Measurements from ENCODE around the gene G6PC3.

DNA sequence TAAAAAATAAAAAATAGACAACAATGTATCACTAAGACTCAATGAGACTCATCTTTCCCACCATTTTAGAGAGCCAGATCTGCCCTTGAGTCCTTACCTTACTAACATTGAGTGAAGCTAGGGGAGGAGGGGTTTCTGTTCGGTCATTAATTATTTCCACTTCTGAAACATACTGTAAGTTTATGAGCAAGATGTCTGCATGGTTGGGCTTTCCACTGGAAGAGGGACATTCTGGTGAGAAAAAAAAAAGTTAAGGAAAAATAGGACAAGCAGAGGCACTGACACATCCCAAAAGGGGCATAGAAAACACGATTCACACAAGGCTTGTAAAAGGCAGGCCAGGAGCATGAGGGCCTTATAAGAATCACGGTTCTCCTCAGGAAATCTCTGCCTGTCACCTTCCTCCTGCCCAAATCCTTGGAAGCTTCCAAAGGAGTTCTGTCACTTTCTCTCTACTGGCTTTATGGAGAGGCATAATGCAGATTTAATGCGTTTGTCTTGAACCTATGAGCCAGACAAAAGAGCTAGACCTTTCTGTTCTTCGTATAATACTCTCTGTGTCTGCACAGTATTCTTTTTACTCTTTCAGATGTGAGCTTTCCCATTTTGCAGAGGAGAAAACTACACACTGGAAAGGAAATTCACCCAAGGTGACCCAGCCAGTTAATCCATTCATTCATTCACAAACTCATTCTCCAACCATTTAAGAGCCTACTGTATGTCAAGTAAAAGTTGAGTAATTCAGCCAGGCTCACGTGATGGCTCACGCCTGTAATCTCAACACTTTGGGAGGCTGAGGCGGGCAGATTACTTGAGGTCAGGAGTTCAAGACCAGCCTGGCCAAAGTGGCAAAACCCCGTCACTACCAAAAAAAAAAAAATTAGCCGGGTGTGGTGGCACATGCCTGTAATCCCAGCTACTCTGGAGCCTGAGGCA, 6.6 kb upstream of the G6PC3 start:
- TF ChIP-seq, protein P1, sequence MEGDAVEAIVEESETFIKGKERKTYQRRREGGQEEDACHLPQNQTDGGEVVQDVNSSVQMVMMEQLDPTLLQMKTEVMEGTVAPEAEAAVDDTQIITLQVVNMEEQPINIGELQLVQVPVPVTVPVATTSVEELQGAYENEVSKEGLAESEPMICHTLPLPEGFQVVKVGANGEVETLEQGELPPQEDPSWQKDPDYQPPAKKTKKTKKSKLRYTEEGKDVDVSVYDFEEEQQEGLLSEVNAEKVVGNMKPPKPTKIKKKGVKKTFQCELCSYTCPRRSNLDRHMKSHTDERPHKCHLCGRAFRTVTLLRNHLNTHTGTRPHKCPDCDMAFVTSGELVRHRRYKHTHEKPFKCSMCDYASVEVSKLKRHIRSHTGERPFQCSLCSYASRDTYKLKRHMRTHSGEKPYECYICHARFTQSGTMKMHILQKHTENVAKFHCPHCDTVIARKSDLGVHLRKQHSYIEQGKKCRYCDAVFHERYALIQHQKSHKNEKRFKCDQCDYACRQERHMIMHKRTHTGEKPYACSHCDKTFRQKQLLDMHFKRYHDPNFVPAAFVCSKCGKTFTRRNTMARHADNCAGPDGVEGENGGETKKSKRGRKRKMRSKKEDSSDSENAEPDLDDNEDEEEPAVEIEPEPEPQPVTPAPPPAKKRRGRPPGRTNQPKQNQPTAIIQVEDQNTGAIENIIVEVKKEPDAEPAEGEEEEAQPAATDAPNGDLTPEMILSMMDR (IDR thresholded peaks at IDR 0.05): no peak
- TF ChIP-seq POLR2A (IDR thresholded peaks at IDR 0.05): no peak
